ENCODE data around the gene RYR1.

Gene RYR1

GRCh38 chr19:38433268-38433733, at the start of gene RYR1:
TSS of gene RYR1 (plus strand) at chr19:38433691. CDS start at chr19:38433830, 139 bp downstream.
- no peak for DNase-seq

GRCh38 chr19:38383743-38384142, 49.7 kb upstream of the RYR1 start:
- DNase-seq: no peak

- DNase-seq: no peak
These were observed 49.1 kb upstream of the RYR1 start for GRCh38 chr19:38384209-38385027.

GRCh38 chr19:38385057-38385803, 48.3 kb upstream of the RYR1 start:
- no peak for DNase-seq

GRCh38 chr19:38385804-38386257, 47.7 kb upstream of the RYR1 start:
- DNase-seq: no peak

- DNase-seq: no peak
These were observed 47.1 kb upstream of the RYR1 start for GRCh38 chr19:38386300-38386970.

GRCh38 chr19:38386971-38387549, 46.4 kb upstream of the RYR1 start:
- DNase-seq: no peak

GRCh38 chr19:38387550-38388348, 45.7 kb upstream of the RYR1 start, which contains the start of gene GGN:
TSS of gene GGN (minus strand) at chr19:38388034. CDS start at chr19:38387261, 773 bp downstream.
- peak; percentile 87 to 96 for DNase-seq

GRCh38 chr19:38388349-38389100, 45.0 kb upstream of the RYR1 start, which contains the start of gene SPRED3:
TSS of gene SPRED3 (plus strand) at chr19:38388697. CDS start at chr19:38390303, 1,606 bp downstream.
- DNase-seq: peak in 1 of 2 experiments; percentile 49

GRCh38 chr19:38389101-38389925, 44.2 kb upstream of the RYR1 start:
- DNase-seq: no peak

GRCh38 chr19:38389957-38390924, 43.2 kb upstream of the RYR1 start:
- DNase-seq: no peak

GRCh38 chr19:38391911-38392464, 41.5 kb upstream of the RYR1 start:
- no peak for DNase-seq

GRCh38 chr19:38392707-38393308, 40.7 kb upstream of the RYR1 start:
- DNase-seq: no peak

GRCh38 chr19:38394488-38394887, 39.0 kb upstream of the RYR1 start:
- DNase-seq: peak in 1 of 2 experiments; percentile 16

GRCh38 chr19:38395381-38396114, 37.9 kb upstream of the RYR1 start:
- DNase-seq: no peak

GRCh38 chr19:38399081-38399480, 34.4 kb upstream of the RYR1 start:
- no peak for DNase-seq

- no peak for DNase-seq
These were observed 34.0 kb upstream of the RYR1 start for GRCh38 chr19:38399537-38399936.

Data from NCI-H187 (cell line).